HG02763 (cell line): ENCODE data around the gene CAMK1D.
"Not testable (repeated sequence)": the region's sequence is repeated elsewhere in the genome, so short reads cannot be mapped to it uniquely, and the experiment has no call there.

ENCODE experiments used
- ATAC-seq: cut with Tn5 transposase; IDR thresholded peaks from one replicate; pipeline ENCODE4 v1.9.1; 2021; ENCODE audit warnings: mild to moderate bottlenecking, moderate library complexity; ENCODE audit not compliant: unreplicated experiment

Gene CAMK1D

DNA sequence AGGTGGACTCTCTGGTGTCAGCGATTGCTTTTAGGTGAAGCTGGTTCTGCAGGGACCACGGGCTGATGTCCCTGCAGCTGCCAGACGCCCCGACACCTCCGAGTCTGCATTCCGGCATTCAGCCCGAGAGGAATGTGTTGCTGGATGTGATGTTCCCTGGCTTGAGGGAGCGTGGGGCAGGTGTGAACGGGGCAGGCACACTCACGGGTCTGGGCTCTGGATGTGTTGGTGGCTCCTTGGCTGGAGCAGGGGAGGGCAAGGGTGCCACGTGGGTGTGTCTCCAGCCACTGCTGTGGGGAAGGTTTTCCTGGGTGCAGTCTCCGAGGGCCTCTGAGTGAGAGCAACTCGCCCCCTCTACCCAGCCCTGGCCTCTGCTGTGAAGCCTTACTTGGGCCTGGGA lies 140.5 kb downstream of the CAMK1D start:
- ATAC-seq = no peak

DNA sequence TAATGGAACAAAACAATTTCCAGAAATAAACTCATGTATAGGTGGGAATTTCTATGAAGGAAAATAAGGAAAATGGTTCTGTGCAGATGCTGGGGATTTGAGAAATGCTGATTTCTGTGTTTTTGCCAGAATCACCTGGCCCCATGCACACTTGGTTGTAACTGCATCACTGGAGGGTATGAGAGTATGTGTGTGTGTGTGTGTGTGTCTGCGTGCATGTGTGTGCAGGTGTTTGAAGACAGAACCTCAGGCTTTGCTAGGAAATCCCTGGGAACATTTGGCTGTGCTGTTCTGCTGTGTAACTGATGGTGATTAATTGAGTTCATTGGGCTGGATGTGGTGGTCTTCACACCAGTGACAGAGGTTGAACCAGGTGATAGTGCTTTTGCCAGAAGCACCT lies 141.6 kb downstream of the CAMK1D start:
- ATAC-seq = no peak

DNA sequence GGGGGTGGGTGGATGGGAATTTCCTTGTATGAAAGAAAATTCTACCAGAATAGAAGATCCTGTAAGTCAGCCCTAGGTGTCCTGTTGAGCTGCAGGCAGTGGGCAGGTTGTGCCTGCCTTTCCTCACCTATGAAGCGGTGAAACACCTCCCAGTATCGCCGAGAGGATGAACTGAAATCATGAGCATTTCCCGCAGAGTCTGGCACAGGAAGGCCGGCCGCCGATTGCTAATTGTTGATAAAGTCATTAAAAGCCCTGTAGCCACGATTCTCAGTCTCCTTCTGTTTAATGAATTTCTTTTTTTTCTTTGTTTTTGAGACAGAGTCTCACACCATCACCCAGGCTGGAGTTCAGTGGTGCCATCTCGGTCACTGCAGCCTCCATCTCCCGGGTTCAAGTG lies 142.1 kb downstream of the CAMK1D start:
- ATAC-seq = no peak

DNA sequence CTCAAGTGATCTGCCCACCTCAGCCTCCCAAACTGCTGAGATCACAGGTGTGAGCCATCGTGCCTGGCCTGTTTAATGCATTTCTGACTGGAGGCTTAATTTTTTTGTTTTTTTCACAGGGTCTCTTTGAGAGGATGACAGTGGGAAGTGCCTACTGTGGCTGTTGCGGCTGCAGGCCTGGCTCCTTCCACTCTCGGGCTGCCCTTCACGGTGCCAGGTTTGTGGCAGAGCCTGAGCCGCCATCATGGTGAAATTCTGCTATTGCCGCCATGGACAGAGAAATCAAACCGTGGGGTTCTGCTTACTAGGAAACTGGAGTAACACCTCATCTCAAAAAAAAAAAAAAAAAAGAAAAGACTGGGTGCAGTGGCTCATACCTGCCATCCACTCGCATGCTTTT lies 142.7 kb downstream of the CAMK1D start:
- ATAC-seq = no peak

DNA sequence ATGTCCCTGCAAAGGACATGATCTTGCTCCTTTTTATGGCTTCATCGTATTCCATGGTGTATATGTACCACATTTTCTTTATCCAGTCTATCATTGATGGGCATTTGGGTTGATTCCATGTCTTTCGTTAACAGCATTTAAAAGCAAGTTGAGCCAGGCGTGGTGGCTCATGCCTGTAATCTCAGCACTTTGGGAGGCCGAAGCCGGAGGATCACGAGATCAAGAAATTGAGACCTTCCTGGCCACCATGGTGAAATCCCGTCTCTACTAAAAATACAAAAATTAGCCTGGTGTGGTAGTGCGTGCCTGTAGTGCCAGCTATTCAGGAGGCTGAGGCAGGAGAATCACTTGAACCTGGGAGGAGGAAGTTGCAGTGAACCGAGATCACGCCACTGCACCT lies 147.7 kb downstream of the CAMK1D start:
- ATAC-seq = not testable (repeated sequence)

DNA sequence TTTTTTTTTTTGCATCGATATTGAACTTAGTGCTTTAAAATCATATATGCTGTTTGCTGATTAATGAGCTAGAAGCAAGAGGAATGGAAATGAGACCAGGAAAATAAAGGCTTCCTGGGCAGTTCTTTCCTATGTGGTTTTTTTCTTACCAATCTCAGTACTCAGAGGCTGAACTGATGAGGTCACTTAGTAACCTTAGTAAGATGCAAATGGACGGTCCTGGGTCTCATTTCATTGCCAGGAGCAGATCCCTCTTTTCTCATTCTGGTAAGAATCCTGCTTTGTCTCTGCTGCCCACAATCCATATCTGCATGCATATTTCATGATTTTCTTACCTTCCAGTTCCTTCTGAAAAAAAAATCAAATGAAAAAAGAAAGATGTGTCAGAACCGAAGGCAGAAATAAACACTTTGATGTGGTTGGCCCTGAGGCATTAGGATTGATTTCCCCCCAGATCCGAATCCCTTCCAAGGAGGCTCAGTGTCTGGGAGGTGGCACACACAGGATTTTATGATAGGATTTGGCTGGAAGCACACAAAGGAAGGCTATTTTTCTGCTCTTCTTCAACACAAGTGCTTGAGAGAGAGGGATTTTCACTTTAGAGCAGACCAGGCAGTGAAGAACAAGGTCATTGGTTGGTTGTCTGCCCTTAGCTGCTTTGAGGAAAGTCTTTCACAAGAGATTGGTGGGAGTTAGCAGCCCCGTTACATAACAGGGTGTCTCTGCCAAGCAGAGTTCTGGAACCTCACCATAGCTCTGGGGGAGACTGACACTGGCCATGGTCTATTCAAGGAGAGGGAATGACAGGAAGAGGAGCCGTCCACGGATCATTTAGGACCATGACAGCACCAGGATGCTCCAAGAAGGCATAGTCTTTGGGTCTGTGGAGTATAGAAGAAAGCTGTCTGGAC lies 150.0 kb downstream of the CAMK1D start:
- no peak for ATAC-seq

DNA sequence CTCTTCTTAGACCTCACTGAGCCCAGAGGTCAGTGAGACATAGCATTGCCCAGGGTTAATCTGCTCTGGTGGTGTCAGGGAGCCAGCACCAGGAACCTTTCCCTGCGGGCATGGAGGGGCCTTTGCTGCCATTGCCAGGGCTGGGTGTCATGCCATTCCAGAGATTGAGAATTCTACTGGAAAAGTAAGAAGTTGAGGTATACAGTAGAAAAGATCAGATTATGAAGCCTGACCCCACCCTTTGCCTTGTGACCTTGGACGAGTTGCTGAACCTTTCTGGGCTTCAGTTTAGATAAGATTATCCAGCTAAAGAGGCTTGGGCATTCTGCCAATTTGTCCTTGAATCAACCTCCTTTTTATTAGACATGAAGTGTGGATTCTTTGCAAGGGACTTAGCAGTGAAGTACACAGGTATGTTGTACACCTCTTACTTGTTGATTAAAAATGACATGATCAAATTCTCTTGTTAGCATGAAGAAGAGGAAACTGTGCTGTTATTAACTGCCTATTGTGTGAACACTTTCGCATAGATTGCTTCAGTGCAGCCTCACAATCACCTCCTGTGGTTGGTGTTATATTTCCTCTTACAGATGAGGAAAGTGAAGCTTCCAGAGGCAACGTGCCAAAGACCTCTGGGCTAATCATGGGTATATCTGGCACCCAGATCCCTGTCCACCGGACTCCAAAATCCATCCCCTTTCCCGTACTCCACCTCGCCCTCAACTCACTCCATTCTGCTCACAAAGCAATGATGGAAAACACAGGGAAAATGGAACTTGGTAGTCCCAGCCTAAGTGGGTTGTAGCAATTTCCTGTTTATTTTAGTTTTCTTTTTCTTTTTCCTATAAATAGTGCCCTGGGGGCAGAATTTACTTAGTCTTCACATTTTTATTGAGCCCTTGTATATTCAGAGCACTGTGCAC lies 151.3 kb downstream of the CAMK1D start:
- no peak for ATAC-seq

DNA sequence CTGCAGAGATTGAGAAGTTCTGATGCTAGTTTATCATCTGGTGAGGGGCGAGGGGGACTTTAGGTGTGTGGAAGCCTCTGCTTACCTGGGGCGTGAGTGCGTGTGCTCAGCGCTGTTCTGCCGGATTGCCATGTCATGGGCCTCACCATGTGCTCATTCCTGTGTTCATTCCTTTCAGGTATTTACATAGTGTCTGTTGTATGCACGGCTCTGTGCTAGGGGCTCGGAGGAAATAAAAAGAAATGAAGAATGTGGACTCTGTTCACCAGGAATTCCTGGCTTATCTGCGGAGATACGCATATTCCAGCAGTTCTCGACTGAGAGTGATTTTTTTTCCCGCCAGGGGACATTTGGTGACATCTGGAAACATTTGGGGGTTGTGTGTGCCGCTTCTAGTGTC lies 152.0 kb downstream of the CAMK1D start:
- ATAC-seq = no peak

DNA sequence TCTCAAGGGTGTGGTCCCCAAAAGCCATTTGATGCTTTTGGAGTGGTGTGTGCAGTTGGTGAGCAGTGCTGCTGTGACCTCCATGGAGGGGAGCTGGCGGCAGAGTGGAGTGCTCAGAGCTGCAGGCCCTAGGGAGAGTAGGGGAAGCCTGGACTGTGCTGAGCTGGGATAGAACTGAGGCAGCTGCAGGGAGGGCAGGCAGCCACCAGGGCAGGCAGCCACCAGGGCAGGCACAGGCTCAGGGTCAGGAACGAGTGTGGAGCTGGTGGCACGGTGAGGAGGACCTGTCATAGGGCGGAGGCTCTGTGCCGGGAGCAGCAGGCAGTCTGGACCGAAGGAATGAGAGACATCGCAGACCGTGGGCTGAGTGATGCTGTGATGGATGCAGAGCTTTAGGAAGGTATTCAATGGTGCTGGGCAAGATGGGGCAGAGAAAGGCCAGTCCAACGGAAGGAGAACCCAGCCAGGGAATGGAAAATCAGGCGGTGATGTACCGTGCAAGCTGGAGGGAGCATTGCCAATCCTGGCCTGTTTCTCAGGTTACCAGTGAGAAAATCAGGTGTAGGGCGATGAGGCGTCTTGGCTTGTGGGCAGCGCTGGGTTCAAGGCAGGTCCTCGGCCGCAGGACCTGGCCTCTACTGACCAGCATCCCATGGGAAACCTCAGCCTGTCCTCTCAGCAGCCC lies 152.6 kb downstream of the CAMK1D start:
- no peak for ATAC-seq

DNA sequence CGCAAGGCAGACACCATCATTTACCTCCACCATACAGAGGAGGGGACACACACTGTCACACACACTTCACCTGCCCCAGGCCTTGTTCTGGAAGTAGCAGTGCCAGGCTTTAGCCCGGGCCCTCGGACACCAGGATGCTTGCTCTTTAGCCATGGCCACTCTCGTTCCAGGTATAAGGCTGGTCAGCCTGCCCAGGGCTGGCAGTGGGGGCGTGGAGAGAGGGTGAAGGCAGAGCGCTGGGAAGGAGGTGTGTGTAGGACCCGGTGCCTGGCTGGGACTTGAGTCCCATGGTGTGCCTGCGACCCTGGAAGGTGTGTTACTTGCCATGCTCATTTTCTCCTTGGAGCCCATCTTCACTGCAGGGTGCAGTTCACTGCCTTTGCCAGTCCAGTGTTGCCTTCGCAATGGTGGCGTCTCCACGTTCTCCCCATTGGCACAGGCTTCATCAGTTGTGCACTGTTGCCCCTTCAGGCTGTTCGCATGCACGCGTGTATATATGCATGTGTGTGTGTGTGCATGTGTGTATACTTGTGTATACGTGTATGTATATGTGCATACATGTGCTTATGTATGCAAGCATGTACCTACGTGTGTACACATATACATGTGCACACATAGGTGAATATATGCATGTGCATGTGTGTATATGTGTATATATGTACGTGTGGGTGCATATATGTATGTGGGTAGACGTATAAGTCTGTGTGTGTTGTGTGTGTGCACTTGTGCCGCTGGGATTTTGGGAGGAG lies 153.4 kb downstream of the CAMK1D start:
- no peak for ATAC-seq

DNA sequence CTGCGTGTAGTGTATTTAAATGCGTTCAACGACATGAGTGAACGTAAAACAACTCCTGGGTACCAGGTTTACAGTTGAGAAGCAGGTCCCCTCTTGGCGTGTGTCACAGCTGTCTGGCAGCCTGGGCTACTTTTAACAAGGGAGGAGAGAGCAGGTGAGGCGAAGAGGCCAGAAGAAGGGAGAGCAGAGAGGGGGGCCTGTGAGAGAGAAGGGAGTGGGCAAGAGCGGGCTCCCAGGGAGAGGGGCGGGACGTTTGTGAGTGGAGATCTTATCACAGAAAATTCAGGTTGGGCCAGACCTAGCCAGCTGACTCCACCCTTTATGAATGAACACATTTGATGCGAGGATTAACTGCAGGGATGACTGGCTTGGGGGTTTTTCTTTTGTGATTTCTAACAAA lies 154.0 kb downstream of the CAMK1D start:
- ATAC-seq = no peak

DNA sequence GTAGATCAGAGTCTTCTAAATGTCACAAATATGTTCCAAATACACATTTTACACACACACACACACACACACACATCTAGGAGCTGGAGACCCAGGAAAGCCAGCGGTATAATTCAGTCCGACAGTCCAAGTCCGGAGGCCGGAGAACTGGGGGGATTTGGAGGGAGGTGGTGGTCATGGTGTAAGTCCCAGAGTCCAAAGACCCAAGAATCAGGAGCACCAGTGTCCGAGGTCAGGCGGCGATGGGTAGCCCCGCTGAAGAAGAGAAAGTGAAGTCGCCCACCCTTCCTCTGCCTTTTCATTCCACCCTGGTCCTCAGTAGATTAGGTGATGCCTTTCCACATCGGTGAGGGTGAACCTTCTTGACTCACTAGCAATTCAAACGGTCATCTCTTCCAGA lies 154.8 kb downstream of the CAMK1D start:
- ATAC-seq = no peak

DNA sequence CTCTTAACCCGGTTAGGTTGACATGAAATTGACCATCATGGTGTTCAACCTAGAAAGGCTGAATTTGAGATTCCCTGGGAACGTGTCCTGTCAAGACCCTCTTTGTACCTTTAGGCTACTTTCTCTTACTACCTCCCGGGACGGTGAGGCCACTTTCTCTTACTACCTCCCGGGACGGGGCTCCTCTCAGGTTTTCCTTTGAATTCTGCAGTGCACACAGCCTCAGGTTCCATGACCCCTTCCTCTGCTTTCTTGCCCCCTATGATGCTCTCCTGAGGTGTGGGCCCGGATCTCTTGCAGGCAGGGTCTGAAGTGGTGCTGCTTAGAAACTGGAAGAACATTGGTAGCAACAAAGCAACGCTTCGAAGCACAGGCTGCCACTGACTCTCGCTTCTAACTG lies 155.3 kb downstream of the CAMK1D start:
- ATAC-seq = no peak

DNA sequence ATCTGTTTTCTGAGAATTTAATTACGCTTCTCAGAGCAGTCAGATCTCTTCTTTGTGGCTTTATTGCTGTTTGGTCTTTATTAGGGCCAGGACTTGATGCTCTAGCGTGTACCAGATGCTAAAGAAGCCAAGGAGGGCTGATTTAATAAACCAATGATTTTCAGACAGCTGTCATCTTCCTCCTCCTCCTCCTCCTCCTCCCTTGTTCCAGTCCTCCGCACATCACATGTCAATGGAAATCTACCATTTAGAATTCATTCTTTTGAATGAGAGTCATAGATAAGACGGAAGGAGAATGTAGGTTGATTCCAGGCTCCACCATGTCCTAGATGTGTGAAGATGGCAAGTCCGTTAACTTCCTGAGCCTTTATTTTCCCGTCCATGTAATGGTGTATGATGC lies 156.3 kb downstream of the CAMK1D start:
- ATAC-seq = no peak

DNA sequence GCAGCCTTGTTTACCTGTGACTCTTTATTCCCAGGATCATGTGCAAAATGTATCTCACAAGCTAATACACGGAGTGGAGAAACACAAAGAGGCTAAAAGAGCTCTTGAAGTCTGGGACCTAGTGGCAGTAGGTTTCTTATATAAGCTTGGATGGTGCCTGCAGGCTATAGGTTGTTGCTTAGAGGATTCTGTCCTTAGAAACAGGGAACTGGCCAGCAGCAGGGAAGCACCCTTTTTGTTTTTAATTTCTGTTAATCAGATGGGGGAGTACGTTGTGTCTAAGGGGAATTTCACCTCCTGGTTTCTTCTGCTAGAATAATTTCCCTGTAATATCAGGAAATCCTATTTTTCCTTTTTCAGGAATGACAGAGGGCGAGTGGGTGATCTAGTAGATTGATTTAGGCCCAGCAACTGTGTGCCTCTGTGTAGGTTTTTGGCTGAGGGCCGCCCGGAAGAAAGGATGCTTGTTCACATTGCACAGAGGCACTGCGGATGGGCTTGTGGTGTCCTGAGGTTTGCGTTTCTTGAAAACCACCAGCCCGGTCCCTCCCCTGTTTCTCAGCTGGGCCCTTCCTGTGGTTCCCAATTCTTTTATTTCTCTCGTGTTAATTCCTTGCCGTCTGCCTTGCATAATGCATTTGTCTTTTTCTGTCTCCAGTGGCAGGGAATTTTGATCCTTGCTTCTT lies 158.0 kb downstream of the CAMK1D start:
- ATAC-seq = no peak

DNA sequence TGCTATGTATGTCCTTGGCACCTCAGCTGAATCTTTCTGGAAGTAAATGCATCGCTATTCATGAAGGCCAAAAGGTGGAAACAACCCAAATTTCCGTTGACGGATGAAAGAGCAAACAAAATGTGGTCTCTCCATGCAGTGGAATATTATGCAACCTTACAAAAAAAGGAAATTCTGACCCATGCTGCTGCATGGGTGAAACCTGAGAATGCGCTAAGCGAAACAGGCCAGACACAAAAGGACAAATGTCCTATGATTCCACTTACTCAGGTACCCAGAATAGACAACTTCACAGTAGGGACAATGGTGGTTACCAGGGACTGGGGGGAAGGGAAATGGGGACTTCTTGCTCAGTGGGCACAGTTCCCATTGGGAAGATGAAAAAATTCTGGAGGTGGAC lies 158.8 kb downstream of the CAMK1D start:
- no peak for ATAC-seq

DNA sequence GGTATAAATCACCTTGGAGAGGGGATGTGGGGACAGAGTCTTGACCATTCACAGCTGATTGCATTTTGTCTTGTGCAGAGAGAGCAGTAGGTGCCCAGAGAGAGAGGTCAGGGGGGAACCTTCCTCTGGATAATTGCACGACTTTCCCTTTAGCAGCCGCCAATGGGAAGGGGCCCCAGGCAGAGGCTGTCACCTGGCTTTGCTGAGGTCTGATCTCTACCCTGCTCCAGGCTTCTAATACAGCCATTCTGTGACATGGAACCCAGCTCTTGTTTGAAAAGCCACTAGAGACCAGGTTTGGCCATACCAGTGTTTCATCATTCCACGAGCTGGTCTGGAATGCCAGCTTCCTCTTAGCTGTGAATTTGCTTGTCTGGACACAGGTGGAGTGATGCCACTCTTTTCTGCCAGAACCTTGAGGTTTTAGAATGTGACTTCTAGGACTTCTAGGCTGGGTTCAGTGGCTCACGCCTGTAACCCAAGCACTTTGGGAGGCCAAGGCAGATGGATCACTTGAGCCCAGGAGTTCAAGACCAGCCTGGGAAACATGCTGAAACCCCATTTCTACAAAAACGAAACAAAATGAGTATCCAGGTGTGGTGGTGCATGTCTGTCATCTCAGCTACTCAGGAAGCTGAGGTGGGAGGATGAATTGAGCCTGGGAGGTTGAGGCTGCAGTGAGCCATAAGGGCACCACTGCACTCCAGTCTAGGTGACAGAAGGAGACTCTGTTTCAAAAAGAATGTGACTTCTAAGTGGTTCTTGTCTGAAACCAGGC lies 159.9 kb downstream of the CAMK1D start:
- no peak for ATAC-seq

DNA sequence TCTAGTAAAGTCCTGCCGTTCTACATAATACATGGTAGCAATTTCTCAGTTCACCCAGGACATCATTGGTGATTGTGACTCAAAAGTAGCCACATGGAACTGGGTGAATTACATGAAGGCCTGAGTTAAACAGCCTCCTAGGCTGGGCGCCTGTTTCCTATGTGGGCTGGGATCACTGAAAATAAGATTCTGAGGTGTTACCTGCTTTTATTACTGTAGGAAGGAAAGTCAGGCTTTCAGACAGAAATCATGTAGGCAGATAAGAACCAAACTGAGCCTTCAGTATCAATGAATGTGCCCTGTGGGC lies 160.4 kb downstream of the CAMK1D start:
- ATAC-seq = no peak

DNA sequence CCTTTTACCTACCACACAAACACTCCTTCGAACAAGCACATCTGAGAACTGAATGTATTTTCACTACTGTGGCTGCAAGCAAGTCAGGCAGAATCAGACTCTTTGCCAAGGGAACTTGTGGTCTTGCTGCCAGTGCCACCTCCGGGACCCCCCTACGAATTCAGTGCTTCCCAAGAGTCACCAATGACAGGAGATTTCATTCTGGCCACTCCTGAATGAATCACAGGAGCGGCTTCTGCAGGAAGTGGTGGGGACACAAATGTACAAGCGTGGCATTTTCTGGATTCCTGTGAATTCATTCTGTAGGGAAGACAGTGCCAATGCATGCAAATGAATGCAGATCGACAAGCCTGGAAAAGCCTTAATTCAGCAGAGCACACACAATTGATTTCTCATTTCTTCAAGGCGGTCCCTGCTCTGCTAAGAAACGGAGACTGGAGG lies 161.2 kb downstream of the CAMK1D start:
- ATAC-seq = no peak
